ENCODE results near the gene JKAMP. TPM values are rescaled to one million over a fixed set of nuclear protein-coding genes. Genes with fewer than 3 reads are reported as not detected.

JKAMP gene
- total and polyA plus RNA-seq, 2 donors (not counting 3 experiments of a cell fraction or from before 2014, with no cell fraction given), result 30.8 to 160 TPM

GRCh38 chr14:59530349-59530748 is 46.0 kb downstream of the JKAMP start:
- no peak overlapping the region for H3K4me3 ChIP-seq (replicated peaks in 1 of 3; ENCODE audit: insufficient read depth in 1 of 3, low read depth in 1 of 3, low read length in 3 of 3)
- H3K9ac ChIP-seq (replicated peaks; ENCODE audit: extremely low read depth, insufficient read depth, low read length), result no peak overlapping the region
- intact Hi-C loops (cut with micrococcal nuclease) (no loop called here), dilution Hi-C loops (cut with MboI; ENCODE audit: extremely low pct_ligation_motif_present, low sequenced_read_pairs) (no loop called here)
- FAIRE-seq (no peak), DNase-seq (ENCODE audit: low read depth, low spot score) (no peak)
- ChIA-PET CTCF (no interaction called here), POLR2A (no interaction called here)
- TF ChIP-seq CTCF (IDR thresholded peaks at IDR 0.05; ENCODE audit: extremely low read depth in 1 of 2, insufficient read depth in 1 of 2, low read depth in 1 of 2, low read length in 2 of 2) (no peak), FOS (IDR thresholded peaks at IDR 0.05; ENCODE audit: borderline replicate concordance, insufficient read depth, low read length) (no peak), GATA2 (IDR thresholded peaks at IDR 0.05; ENCODE audit: insufficient read depth, insufficient read length, low read depth, low read length) (no peak), JUN (IDR thresholded peaks at IDR 0.05; ENCODE audit: borderline replicate concordance, insufficient read depth, insufficient read length, low read depth) (no peak), MAX (IDR thresholded peaks at IDR 0.05; ENCODE audit: insufficient read depth, insufficient read length) (no peak), EZH2 (IDR thresholded peaks at IDR 0.05; ENCODE audit: borderline replicate concordance, low read depth, low read length, severe bottlenecking) (no peak), POLR2AphosphoS5 (IDR thresholded peaks at IDR 0.05; ENCODE audit: insufficient read depth, low read depth, low read length) (no peak), MYC (IDR thresholded peaks at IDR 0.05; ENCODE audit: low read depth, low read length) (no peak), POLR2A (IDR thresholded peaks at IDR 0.05; ENCODE audit: low read depth, low read length) (no peak)
- H2AFZ ChIP-seq (ENCODE audit: low read depth, low read length), result no peak overlapping the region
- H3K36me3 ChIP-seq (ENCODE audit: control insufficient read depth in 2 of 2, extremely low read depth in 1 of 2, insufficient read depth in 2 of 2, low read length in 2 of 2), result no peaks in the 10 kb centered on the region
- peaks cover 0 to 7% of the 10 kb centered on the region in 2 experiments for H3K27me3 ChIP-seq (ENCODE audit: control insufficient read depth in 2 of 2, insufficient read depth in 2 of 2, low read length in 2 of 2)
- H3K79me2 ChIP-seq (ENCODE audit: control insufficient read depth, insufficient read depth, low read length), result no peaks in the 10 kb centered on the region
- H3K9me1 ChIP-seq (replicated peaks; ENCODE audit: control insufficient read depth, extremely low read depth, insufficient read depth, low read length), result no peaks in the 10 kb centered on the region
- H4K20me1 ChIP-seq (replicated peaks; ENCODE audit: control insufficient read depth, extremely low read depth, insufficient read depth, low read length), result no peaks in the 10 kb centered on the region
- H3K4me2 ChIP-seq (ENCODE audit: insufficient read depth, low read length), result no peak overlapping the region
- no peak overlapping the region for H3K27ac ChIP-seq (ENCODE audit: insufficient read depth, low read depth, low read length)
- no peaks in the 10 kb centered on the region for H3K9me3 ChIP-seq (replicated peaks; ENCODE audit: control insufficient read depth, insufficient read depth, low read length)
- H3K4me1 ChIP-seq (ENCODE audit: control insufficient read depth, extremely low read depth, insufficient read depth, low read length), result no peaks in the 10 kb centered on the region
- no TSS peak for BruUV-seq (replicated peaks)

All from endothelial cell of umbilical vein (primary cell).